HepG2 (cell line): Measurements from ENCODE around the gene PITPNM2. TPM values are rescaled to one million over a fixed set of nuclear protein-coding genes. Genes with fewer than 3 reads are reported as not detected.

Source experiments
- BCL6 ChIP-seq: IDR thresholded peaks from 2 replicates; pipeline ENCODE4 v1.6.1; 2016; ENCODE audit warnings: missing genetic modification reagents, missing compliant biosample characterization
- DDIT3 ChIP-seq: sonication (generic); formaldehyde crosslinking; IDR thresholded peaks from 2 replicates; pipeline ENCODE4 v1.4.0; 2020; ENCODE audit warnings: mild to moderate bottlenecking, missing genetic modification reagents
- KLF11 ChIP-seq: IDR thresholded peaks from 2 replicates; pipeline ENCODE4 v1.6.1; 2016; ENCODE audit warnings: missing compliant biosample characterization
- MATR3 ChIP-seq: sonication (generic); formaldehyde crosslinking; IDR thresholded peaks from 2 replicates; pipeline ENCODE4 v1.4.0; 2020; ENCODE audit warnings: missing genetic modification reagents
- NFE2 ChIP-seq: sonication (generic); formaldehyde crosslinking; IDR thresholded peaks from 2 replicates; pipeline ENCODE4 v1.4.0; 2020; ENCODE audit warnings: missing genetic modification reagents
- RXRB ChIP-seq: IDR thresholded peaks from 2 replicates; pipeline ENCODE4 v1.6.1; 2016; ENCODE audit warnings: borderline replicate concordance, missing genetic modification reagents, missing compliant biosample characterization
- SP140L ChIP-seq: sonication (generic); formaldehyde crosslinking; IDR thresholded peaks from 2 replicates; pipeline ENCODE4 v1.4.0; 2020; ENCODE audit warnings: missing genetic modification reagents, borderline replicate concordance
- SPEN ChIP-seq: sonication (generic); formaldehyde crosslinking; IDR thresholded peaks from 2 replicates; pipeline ENCODE4 v1.5.1; 2020; ENCODE audit warnings: low read depth, mild to moderate bottlenecking, missing genetic modification reagents
- TAF1 ChIP-seq: sonication (generic); formaldehyde crosslinking; IDR thresholded peaks from 2 replicates; pipeline ENCODE4 v1.4.0; 2020; ENCODE audit warnings: missing genetic modification reagents
- TARDBP ChIP-seq: sonication (generic); formaldehyde crosslinking; IDR thresholded peaks from 2 replicates; pipeline ENCODE4 v1.8.0; 2022; ENCODE audit warnings: mild to moderate bottlenecking, missing genetic modification reagents
- polyA plus RNA-seq, 8 experiments: library from polyadenylated mRNA; depleted of rRNA in 3 of 8; stranded (reverse) in 7 of 8; unstranded in 1 of 8; fragments of >200 nt; fragmentation: Illumina TruSeq in 4 of 8; extraction: Trizol in 4 of 8; gene quantifications; 2 replicates each; pipeline versions ENCODE4 v1.2.1 to v1.2.3, GENCODE V29; 2011 to 2016; ENCODE audit warnings: low read depth in 4 of 8, missing spikeins in 1 of 8, mixed read lengths in 1 of 8; ENCODE audit not compliant: insufficient read depth in 1 of 8
- total RNA-seq, 5 experiments: library from RNA; depleted of rRNA; stranded (reverse); fragments of >200 nt; fragmentation: Illumina TruSeq; extraction: Trizol; gene quantifications; 2 replicates each; pipeline ENCODE4 v1.2.3, GENCODE V29; 2016; ENCODE audit warnings: low read depth in 1 of 5
- TF ChIP-seq, protein P1 (sequence below): sonication (generic); formaldehyde crosslinking; IDR thresholded peaks from one replicate; pipeline ENCODE4 v1.5.1; 2020; ENCODE audit warnings: mild to moderate bottlenecking, missing genetic modification reagents; ENCODE audit errors: not compliant biosample characterization
- TF ChIP-seq, protein P2 (sequence below): sonication (generic); formaldehyde crosslinking; IDR thresholded peaks from 2 replicates; pipeline ENCODE4 v1.4.0; 2020; ENCODE audit warnings: missing genetic modification reagents, borderline replicate concordance
- TF ChIP-seq, protein P3 (sequence below): sonication (generic); formaldehyde crosslinking; IDR thresholded peaks from 2 replicates; pipeline ENCODE4 v1.4.0; 2020; ENCODE audit warnings: missing genetic modification reagents, low read depth, mild to moderate bottlenecking, borderline replicate concordance

The PITPNM2 gene
- total and polyA plus RNA-seq, 2 of the 13 experiments (the other 11 are each of a cell fraction or from before 2014, with no cell fraction given) = 4.2 to 5.3 TPM

GRCh38 chr12:123151457-123152454, 866 bp upstream of the PITPNM2 start (continued):
- TF ChIP-seq, protein P1, sequence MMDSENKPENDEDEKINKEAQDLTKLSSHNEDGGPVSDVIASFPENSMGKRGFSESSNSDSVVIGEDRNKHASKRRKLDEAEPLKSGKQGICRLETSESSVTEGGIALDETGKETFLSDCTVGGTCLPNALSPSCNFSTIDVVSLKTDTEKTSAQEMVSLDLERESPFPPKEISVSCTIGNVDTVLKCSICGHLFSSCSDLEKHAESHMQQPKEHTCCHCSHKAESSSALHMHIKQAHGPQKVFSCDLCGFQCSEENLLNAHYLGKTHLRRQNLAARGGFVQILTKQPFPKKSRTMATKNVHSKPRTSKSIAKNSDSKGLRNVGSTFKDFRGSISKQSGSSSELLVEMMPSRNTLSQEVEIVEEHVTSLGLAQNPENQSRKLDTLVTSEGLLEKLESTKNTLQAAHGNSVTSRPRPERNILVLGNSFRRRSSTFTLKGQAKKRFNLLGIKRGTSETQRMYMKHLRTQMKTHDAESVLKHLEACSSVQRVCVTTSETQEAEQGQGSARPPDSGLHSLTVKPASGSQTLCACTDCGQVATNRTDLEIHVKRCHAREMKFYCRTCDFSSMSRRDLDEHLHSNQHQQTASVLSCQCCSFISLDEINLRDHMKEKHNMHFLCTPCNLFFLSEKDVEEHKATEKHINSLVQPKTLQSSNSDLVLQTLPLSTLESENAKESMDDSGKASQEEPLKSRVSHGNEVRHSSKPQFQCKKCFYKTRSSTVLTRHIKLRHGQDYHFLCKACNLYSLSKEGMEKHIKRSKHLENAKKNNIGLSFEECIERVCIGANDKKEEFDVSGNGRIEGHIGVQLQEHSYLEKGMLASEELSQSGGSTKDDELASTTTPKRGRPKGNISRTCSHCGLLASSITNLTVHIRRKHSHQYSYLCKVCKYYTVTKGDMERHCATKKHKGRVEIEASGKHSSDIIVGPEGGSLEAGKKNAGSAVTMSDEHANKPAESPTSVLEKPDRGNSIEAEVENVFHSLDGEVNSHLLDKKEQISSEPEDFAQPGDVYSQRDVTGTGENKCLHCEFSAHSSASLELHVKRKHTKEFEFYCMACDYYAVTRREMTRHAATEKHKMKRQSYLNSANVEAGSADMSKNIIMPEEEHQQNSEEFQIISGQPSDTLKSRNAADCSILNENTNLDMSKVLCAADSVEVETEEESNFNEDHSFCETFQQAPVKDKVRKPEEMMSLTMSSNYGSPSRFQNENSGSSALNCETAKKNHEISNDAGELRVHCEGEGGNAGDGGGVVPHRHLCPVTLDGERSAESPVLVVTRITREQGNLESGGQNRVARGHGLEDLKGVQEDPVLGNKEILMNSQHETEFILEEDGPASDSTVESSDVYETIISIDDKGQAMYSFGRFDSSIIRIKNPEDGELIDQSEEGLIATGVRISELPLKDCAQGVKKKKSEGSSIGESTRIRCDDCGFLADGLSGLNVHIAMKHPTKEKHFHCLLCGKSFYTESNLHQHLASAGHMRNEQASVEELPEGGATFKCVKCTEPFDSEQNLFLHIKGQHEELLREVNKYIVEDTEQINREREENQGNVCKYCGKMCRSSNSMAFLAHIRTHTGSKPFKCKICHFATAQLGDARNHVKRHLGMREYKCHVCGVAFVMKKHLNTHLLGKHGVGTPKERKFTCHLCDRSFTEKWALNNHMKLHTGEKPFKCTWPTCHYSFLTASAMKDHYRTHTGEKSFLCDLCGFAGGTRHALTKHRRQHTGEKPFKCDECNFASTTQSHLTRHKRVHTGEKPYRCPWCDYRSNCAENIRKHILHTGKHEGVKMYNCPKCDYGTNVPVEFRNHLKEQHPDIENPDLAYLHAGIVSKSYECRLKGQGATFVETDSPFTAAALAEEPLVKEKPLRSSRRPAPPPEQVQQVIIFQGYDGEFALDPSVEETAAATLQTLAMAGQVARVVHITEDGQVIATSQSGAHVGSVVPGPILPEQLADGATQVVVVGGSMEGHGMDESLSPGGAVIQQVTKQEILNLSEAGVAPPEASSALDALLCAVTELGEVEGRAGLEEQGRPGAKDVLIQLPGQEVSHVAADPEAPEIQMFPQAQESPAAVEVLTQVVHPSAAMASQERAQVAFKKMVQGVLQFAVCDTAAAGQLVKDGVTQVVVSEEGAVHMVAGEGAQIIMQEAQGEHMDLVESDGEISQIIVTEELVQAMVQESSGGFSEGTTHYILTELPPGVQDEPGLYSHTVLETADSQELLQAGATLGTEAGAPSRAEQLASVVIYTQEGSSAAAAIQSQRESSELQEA (CRISPR knock-in tag) = peak; percentile 40
- TF ChIP-seq DDIT3 (no peak), BCL6 (CRISPR knock-in tag) (no peak), SPEN (CRISPR knock-in tag) (no peak), NFE2 (CRISPR knock-in tag) (no peak), TARDBP (CRISPR knock-in tag) (no peak), TAF1 (peak; percentile 22; the same call in 1 of the 2 replicates), KLF11 (CRISPR knock-in tag) (no peak), SP140L (CRISPR knock-in tag) (no peak), RXRB (CRISPR knock-in tag) (no peak), MATR3 (CRISPR knock-in tag) (no peak)
- TF ChIP-seq, protein P2, sequence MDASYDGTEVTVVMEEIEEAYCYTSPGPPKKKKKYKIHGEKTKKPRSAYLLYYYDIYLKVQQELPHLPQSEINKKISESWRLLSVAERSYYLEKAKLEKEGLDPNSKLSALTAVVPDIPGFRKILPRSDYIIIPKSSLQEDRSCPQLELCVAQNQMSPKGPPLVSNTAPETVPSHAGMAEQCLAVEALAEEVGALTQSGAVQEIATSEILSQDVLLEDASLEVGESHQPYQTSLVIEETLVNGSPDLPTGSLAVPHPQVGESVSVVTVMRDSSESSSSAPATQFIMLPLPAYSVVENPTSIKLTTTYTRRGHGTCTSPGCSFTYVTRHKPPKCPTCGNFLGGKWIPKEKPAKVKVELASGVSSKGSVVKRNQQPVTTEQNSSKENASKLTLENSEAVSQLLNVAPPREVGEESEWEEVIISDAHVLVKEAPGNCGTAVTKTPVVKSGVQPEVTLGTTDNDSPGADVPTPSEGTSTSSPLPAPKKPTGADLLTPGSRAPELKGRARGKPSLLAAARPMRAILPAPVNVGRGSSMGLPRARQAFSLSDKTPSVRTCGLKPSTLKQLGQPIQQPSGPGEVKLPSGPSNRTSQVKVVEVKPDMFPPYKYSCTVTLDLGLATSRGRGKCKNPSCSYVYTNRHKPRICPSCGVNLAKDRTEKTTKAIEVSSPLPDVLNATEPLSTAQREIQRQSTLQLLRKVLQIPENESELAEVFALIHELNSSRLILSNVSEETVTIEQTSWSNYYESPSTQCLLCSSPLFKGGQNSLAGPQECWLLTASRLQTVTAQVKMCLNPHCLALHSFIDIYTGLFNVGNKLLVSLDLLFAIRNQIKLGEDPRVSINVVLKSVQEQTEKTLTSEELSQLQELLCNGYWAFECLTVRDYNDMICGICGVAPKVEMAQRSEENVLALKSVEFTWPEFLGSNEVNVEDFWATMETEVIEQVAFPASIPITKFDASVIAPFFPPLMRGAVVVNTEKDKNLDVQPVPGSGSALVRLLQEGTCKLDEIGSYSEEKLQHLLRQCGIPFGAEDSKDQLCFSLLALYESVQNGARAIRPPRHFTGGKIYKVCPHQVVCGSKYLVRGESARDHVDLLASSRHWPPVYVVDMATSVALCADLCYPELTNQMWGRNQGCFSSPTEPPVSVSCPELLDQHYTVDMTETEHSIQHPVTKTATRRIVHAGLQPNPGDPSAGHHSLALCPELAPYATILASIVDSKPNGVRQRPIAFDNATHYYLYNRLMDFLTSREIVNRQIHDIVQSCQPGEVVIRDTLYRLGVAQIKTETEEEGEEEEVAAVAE = no peak
- TF ChIP-seq, protein P3, sequence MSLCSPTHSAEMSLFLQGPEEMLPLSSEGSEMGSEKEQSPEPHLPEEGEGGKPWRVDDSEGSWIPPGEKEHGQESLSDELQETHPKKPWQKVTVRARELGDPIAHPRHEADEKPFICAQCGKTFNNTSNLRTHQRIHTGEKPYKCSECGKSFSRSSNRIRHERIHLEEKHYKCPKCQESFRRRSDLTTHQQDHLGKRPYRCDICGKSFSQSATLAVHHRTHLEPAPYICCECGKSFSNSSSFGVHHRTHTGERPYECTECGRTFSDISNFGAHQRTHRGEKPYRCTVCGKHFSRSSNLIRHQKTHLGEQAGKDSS (CRISPR knock-in tag) = no peak
